Measurements from ENCODE around the gene MRM1.
"Not testable (repeated sequence)": the region's sequence is repeated elsewhere in the genome, so short reads cannot be mapped to it uniquely, and the experiment has no call there.

The MRM1 gene

DNA sequence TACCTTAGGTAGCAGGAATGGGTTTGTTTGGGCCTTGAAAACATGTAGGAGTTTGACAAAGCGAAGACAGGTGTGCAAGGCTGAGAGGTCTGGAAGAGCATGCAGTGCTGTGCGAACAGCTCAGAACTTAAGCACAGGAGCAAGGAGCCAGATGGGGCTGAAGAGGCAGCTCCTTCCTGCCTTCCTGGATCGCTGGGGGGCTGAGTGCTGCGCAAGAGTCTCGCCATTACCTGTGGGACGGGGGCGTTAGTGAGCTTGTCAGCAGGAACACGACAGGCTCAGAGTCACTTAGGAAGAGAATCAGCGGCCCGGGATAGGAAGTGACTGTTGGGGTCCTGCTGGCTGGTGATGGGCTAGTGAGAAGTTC is 464 bp upstream of the MRM1 start:
- H3K4me3 ChIP-seq (ENCODE audit: low read length), result peak overlapping the region; percentile 94
- TF ChIP-seq EZH2phosphoT487 (IDR thresholded peaks at IDR 0.05; ENCODE audit: low read depth), result no peak
- TF ChIP-seq, protein P1, sequence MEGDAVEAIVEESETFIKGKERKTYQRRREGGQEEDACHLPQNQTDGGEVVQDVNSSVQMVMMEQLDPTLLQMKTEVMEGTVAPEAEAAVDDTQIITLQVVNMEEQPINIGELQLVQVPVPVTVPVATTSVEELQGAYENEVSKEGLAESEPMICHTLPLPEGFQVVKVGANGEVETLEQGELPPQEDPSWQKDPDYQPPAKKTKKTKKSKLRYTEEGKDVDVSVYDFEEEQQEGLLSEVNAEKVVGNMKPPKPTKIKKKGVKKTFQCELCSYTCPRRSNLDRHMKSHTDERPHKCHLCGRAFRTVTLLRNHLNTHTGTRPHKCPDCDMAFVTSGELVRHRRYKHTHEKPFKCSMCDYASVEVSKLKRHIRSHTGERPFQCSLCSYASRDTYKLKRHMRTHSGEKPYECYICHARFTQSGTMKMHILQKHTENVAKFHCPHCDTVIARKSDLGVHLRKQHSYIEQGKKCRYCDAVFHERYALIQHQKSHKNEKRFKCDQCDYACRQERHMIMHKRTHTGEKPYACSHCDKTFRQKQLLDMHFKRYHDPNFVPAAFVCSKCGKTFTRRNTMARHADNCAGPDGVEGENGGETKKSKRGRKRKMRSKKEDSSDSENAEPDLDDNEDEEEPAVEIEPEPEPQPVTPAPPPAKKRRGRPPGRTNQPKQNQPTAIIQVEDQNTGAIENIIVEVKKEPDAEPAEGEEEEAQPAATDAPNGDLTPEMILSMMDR (IDR thresholded peaks at IDR 0.05; ENCODE audit: low read depth, low read length), result no peak
- peaks cover 7% of the 10 kb centered on the region for H3K4me1 ChIP-seq (ENCODE audit: low read length)
- H3K9me3 ChIP-seq (ENCODE audit: insufficient read depth, low read length), result no peaks in the 10 kb centered on the region
- H4K20me1 ChIP-seq (ENCODE audit: insufficient read depth, low read length), result peaks cover 5% of the 10 kb centered on the region
- H3K27me3 ChIP-seq (ENCODE audit: low read depth, low read length), result no peaks in the 10 kb centered on the region
- H3K36me3 ChIP-seq (replicated peaks; ENCODE audit: low read depth, low read length), result peaks cover 5% of the 10 kb centered on the region
- peak overlapping the region; percentile 29 for H3K27ac ChIP-seq (ENCODE audit: low read length)
- peak overlapping the region; percentile 84 for H3K9ac ChIP-seq (ENCODE audit: low read length)
- peak overlapping the region; percentile 85 for H2AFZ ChIP-seq (ENCODE audit: low read depth, low read length)
- H3K4me2 ChIP-seq (ENCODE audit: low read length), result peak overlapping the region; percentile 95
- H3K79me2 ChIP-seq (ENCODE audit: low read length), result peaks cover 45% of the 10 kb centered on the region

DNA sequence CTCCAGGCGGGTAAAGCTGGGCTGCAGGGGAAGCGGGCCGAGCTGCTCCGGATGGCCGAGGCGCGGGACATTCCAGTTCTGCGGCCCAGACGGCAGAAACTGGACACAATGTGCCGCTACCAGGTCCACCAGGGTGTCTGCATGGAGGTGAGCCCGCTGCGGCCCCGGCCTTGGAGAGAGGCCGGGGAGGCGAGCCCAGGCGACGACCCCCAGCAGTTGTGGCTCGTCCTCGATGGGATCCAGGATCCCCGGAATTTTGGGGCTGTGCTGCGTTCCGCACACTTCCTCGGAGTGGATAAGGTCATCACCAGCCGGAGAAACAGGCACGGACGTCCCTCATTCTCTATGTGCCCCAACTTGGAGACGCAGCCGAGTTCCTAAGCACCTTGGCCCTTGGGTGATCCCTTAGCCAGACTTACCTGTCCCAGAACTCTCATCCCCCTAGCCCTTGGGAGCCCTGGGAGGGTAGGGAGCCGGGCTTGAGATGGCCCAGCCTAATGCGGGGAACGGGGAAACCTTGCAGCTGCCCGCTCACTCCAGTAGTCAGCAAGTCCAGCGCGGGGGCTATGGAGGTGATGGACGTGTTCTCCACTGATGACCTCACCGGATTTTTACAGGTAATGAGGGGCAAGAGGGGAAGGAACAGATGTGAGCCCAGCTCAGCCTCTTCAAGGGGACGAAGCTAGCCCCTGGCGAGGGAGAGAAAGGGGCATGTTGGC is 806 bp downstream of the MRM1 start:
- no peak for TF ChIP-seq EZH2phosphoT487 (IDR thresholded peaks at IDR 0.05; ENCODE audit: low read depth)
- TF ChIP-seq, protein P1 (IDR thresholded peaks at IDR 0.05; ENCODE audit: low read depth, low read length), result no peak
- no peaks in the 10 kb centered on the region for H3K9me3 ChIP-seq (ENCODE audit: insufficient read depth, low read length)
- H4K20me1 ChIP-seq (ENCODE audit: insufficient read depth, low read length), result peaks cover 7% of the 10 kb centered on the region
- H3K4me3 ChIP-seq (ENCODE audit: low read length), result peak overlapping the region; percentile 94
- peak overlapping the region; percentile 95 for H3K4me2 ChIP-seq (ENCODE audit: low read length)
- H3K27me3 ChIP-seq (ENCODE audit: low read depth, low read length), result no peaks in the 10 kb centered on the region
- 0 out of 2 replicates have a peak overlapping the region, but pooled peaks have one; percentile 51 for H2AFZ ChIP-seq (ENCODE audit: low read depth, low read length)
- H3K9ac ChIP-seq (ENCODE audit: low read length), result peak overlapping the region; percentile 84
- H3K27ac ChIP-seq (ENCODE audit: low read length), result peak overlapping the region; percentile 46
- peaks cover 7% of the 10 kb centered on the region for H3K4me1 ChIP-seq (ENCODE audit: low read length)
- peaks cover 51% of the 10 kb centered on the region for H3K79me2 ChIP-seq (ENCODE audit: low read length)
- H3K36me3 ChIP-seq (replicated peaks; ENCODE audit: low read depth, low read length), result peaks cover 5% of the 10 kb centered on the region

DNA sequence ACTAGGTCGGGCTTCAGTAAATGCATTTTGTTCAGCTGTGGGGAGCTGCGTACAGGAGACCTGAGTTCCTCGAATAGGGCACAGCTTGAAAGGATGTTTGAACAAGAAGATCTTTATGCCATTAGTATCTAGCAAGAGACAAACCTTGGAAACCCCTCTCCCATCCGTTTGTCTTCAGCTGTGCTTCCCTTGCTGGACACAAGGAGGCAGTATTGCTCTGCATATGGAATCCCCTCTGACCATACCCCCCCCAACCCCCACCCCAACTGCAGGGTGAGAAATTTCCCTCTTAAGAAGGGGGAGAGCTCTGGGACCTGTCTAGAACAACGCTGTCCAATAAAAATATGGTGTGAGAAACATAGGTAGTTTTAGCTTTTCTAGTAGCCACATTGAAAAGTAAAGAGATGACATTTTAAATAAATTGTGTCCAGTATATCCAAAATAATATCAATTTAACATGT is 1.6 kb downstream of the MRM1 start:
- Histone ChIP-seq H3K4me1 (ENCODE audit: low read length) (peaks cover 7% of the 10 kb centered on the region), H3K9ac (ENCODE audit: low read length) (peak overlapping the region; percentile 84), H4K20me1 (ENCODE audit: insufficient read depth, low read length) (peaks cover 7% of the 10 kb centered on the region), H3K4me2 (ENCODE audit: low read length) (peak overlapping the region; percentile 95), H2AFZ (ENCODE audit: low read depth, low read length) (no peak overlapping the region), H3K36me3 (replicated peaks; ENCODE audit: low read depth, low read length) (peaks cover 6% of the 10 kb centered on the region), H3K4me3 (ENCODE audit: low read length) (peak overlapping the region; percentile 94), H3K27ac (ENCODE audit: low read length) (peak overlapping the region; percentile 46; the same call in 1 of the 2 replicates), H3K79me2 (ENCODE audit: low read length) (peaks cover 51% of the 10 kb centered on the region), H3K27me3 (ENCODE audit: low read depth, low read length) (no peaks in the 10 kb centered on the region), H3K9me3 (ENCODE audit: insufficient read depth, low read length) (no peaks in the 10 kb centered on the region)
- no peak for TF ChIP-seq EZH2phosphoT487 (IDR thresholded peaks at IDR 0.05; ENCODE audit: low read depth)
- TF ChIP-seq, protein P1 (IDR thresholded peaks at IDR 0.05; ENCODE audit: low read depth, low read length), result peak; percentile 65

DNA sequence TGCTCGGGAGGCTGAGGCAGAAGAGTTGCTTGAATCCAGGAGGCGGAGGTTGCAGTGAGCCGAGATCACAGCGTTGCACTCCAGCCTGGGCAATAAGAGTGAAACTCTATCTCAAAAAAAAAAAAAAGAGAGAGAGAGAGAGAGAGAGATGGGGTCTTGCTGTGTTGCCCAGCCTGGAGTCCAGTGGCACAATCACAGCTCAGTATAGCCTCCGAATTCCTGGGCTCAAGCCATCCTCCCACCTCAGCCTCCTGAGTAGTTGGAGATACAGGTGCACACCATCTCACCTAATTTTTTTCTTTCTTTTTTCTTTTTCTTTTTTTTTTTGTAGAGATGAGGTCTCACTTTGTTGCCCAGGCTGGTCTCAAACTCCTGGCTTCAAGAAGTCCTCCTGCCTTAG is 3.6 kb downstream of the MRM1 start:
- not testable (repeated sequence) for H3K9me3 ChIP-seq (ENCODE audit: insufficient read depth, low read length); H3K4me3 ChIP-seq (ENCODE audit: low read length); H2AFZ ChIP-seq (ENCODE audit: low read depth, low read length); H3K4me2 ChIP-seq (ENCODE audit: low read length); H3K27me3 ChIP-seq (ENCODE audit: low read depth, low read length); H3K9ac ChIP-seq (ENCODE audit: low read length); H3K27ac ChIP-seq (ENCODE audit: low read length)
- peaks cover 18% of the 10 kb centered on the region for H3K36me3 ChIP-seq (replicated peaks; ENCODE audit: low read depth, low read length)
- peaks cover 51% of the 10 kb centered on the region for H3K79me2 ChIP-seq (ENCODE audit: low read length)
- peaks cover 20% of the 10 kb centered on the region for H4K20me1 ChIP-seq (ENCODE audit: insufficient read depth, low read length)
- peaks cover 17% of the 10 kb centered on the region for H3K4me1 ChIP-seq (ENCODE audit: low read length)

Measured in OCI-LY3 (cell line).